Mesodermal cell (in vitro differentiated cells): ENCODE measurements around the gene CXCR3.

Source experiments
- H3K27ac ChIP-seq: 2 replicates; pipeline ENCODE4 v1.7.0; 2013; ENCODE audit warnings: mild to moderate bottlenecking, low read depth, low read length, moderate library complexity; ENCODE audit not compliant: severe bottlenecking
- H3K36me3 ChIP-seq: 2 replicates; pipeline ENCODE4 v1.7.1; 2013; ENCODE audit warnings: mild to moderate bottlenecking, low read length, moderate library complexity; ENCODE audit not compliant: control insufficient read depth, insufficient read depth
- H3K4me1 ChIP-seq: one replicate; pipeline ENCODE4 v1.7.1; 2013; ENCODE audit warnings: mild to moderate bottlenecking, low read length; ENCODE audit not compliant: insufficient read depth, control insufficient read depth, poor library complexity, severe bottlenecking
- H3K4me3 ChIP-seq: 2 replicates; pipeline ENCODE4 v1.7.0; 2013; ENCODE audit warnings: low read length, control low read depth, mild to moderate bottlenecking; ENCODE audit not compliant: insufficient read depth, poor library complexity, severe bottlenecking; ENCODE audit errors: extremely low read depth
- H3K9me3 ChIP-seq: 2 replicates; pipeline ENCODE4 v1.7.1; 2013; ENCODE audit warnings: mild to moderate bottlenecking, low read length, moderate library complexity; ENCODE audit not compliant: control insufficient read depth
- WGBS, 2 experiments: methylation state at CpG; one replicate each; pipeline ENCODE4 v1.1.5; 2013; ENCODE audit warnings: missing lambda C conversion rate in 2 of 2; ENCODE audit not compliant: insufficient coverage in 2 of 2; 5-methylcytosine and 5-hydroxymethylcytosine counted together

The CXCR3 gene

DNA sequence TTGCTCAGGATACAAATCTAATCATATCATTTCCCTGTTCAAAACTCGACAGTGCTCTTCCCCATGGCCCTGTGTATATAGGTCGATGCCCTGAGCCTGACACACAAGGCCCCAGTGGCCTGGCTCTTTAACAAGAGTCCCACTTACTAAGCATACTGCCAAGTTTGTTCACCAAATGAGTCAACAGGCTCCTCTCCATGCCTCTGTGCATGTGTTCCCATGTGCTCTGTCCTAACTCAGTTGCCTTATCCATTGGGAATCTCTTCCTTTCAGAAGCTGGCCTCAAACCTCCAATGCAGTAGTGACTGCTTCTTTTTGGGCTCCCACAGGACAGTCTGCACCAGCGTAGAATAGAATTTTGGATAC lies 18.9 kb upstream of the CXCR3 start:
- peaks cover 5% of the 10 kb centered on the region for H3K4me1 ChIP-seq
- no peak overlapping the region for H3K4me3 ChIP-seq
- H3K36me3 ChIP-seq, result no peaks in the 10 kb centered on the region
- no peaks in the 10 kb centered on the region for H3K9me3 ChIP-seq
- H3K27ac ChIP-seq, result no peak overlapping the region
- WGBS, 2 experiments, result 100% methylated on average over 1 to 2 of the region's 3 CpGs

DNA sequence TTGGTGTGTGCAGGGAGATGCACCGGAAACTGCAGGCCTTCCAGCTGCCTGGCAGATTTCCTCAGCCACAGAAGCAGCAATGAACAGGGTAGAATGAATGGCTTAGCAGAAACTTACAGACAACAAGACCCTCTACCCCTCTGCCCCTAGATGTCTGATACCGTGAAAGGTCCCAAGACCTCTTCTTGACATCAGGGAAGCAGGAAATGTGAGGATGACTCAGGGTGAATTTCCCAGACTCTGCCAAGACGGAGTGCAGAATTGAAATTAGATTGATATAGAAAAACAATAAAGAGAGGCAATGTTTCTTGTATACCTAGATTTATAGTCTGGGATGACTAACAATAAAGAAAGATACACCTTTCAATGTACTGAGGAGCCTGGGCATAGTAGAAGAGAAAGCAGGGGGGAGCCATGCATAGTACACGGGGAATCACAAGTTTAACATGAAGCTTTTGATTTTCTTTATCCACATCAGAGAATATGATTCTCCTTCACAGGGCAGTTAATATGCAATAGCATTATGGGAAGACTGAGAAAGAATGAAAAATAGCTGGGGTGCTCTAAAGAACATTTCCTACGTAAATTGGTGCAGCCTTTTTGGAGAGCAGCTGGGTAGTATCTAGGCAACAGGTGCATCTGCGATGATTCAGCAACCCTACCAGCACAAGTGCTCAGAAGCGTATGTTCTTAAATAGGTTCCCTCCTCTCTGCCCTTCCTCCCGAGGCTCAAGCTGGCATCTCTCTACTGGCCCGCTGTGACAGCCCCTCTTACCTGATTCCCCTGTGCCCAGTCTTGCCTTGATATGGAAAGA lies 18.3 kb upstream of the CXCR3 start:
- H3K36me3 ChIP-seq, result no peaks in the 10 kb centered on the region
- H3K9me3 ChIP-seq, result no peaks in the 10 kb centered on the region
- WGBS, 2 experiments, result 100% methylated on average over 1 of the region's 9 CpGs; no CpG with 5 or more reads in 1 of the 2 experiments
- H3K27ac ChIP-seq, result no peak overlapping the region
- no peak overlapping the region for H3K4me3 ChIP-seq
- peaks cover 5% of the 10 kb centered on the region for H3K4me1 ChIP-seq

DNA sequence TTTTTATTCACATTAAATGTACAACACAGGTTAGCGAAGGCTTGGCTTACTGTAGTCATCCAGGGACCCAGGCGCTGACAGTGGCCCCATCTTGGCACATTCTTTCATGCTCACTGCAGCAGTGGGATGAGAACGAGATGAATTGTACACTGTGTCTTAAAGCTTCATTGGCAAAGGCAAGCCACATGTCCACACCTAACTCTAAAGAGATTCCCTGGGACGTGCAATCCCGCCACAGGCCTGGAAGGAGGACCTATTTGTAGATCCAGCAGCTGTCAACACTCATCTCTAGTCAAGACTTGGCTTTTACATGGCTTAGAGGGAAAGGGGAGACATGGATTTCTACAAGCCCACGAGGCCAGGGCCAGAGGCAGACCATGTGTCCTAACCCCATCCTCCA lies 16.1 kb upstream of the CXCR3 start:
- no peak overlapping the region for H3K4me3 ChIP-seq
- H3K4me1 ChIP-seq, result peaks cover 5% of the 10 kb centered on the region
- WGBS, 2 experiments, result 86 to 100% methylated on average over 1 of the region's 6 CpGs
- no peaks in the 10 kb centered on the region for H3K9me3 ChIP-seq
- no peaks in the 10 kb centered on the region for H3K36me3 ChIP-seq
- H3K27ac ChIP-seq, result no peak overlapping the region

DNA sequence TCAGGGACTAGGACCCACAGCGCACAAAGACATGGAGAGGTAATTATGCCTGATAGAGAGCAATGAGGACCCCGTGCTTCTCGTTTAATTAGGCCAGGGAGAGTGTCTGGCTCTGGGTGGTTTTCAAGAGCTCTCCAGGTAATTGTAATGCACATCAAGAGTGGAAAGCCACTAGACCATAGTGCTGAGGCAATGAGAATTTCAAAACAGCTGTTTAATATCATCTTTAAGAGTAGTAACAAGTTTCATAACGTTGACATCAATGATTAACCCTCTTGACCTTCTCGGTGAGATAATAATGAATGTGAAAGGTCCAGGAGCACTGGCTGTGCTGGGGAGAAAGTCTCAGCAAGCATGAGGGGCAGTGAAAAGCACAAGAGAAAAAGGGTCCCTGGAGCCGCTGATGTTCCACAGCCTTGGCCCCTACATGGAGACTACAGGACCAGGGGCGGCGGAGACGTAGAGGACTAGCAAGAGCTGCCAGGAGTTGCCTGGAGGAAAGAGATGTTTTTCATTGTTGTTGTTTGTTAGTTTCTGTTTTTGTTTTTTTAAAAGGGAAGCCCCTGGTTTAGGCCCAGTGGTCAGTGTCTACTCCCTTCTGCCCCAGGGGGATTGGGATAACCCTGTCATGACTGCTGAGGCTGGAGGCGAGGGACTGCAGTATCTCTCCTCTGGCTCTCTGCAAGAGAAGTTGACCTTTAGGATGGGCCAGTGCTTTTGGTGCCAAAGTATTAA lies 14.8 kb upstream of the CXCR3 start:
- WGBS, 2 experiments, result 95 to 100% methylated on average over 1 to 5 of the region's 10 CpGs
- no peak overlapping the region for H3K4me3 ChIP-seq
- no peaks in the 10 kb centered on the region for H3K9me3 ChIP-seq
- no peaks in the 10 kb centered on the region for H3K36me3 ChIP-seq
- H3K4me1 ChIP-seq, result peaks cover 5% of the 10 kb centered on the region
- H3K27ac ChIP-seq, result no peak overlapping the region

DNA sequence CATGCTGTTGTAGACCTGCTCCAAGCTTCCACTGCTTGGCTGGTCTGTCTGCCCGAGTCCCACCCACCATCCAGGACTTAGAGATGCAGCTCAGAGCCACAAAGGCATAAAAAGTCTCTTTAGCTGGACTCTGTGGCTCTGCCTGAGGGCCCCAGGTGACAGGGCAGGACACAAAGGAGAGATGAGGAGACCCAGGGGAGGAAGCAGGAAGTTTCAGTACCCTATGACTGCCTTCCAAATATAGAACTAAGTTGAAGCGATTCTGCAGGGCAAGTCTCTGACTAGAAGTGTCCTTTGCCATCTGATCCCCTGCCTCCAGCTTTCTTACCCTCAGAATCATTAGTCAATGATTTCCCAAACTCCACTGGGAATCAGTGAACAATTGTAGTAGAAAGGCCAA lies 11.2 kb upstream of the CXCR3 start:
- Histone ChIP-seq H3K4me3 (no peak overlapping the region), H3K4me1 (no peaks in the 10 kb centered on the region), H3K36me3 (no peaks in the 10 kb centered on the region), H3K9me3 (no peaks in the 10 kb centered on the region), H3K27ac (no peak overlapping the region)
- 83% methylated on average over 1 of the region's 2 CpGs; no CpG with 5 or more reads in 1 of the 2 experiments for WGBS, 2 experiments

DNA sequence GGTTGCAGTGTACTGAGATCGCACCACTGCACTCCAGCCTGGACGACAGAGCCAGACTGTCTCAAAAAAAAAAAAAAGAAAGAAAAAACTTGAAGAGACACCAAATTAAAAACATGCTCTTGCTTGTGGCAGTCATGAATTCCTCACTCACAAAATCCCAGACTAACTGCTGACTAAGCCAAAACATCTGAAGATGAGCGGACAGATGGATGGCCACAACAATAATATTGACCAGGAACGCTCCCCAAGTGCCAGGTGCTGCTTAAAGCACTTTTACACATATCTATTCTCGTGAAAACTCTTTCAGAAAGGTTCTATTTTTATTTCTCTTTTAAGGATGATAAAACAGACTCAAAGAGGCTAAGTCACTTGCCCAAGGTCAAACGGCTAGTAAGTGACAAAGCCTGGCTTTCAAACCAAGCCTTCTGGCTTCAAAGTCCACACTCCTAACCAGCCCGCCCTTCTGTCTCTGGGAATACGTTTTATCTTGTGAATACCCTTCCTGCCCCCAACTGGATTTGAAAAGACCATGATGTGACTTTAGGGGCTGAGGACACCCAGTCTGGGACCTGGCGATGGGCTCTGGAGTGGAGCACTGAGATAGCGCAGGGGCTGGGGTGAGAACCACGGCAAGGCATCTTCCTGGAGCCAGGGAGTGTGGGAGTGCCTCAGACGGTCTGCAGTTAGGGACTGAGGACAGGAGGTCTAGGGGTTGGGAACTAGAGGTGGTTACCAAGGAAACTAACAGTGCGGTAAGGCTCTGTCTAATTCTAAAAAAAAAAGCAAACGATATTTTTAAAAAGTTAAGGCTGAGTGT lies 9.5 kb upstream of the CXCR3 start:
- peaks cover 3% of the 10 kb centered on the region for H3K4me1 ChIP-seq
- H3K36me3 ChIP-seq, result no peaks in the 10 kb centered on the region
- no peaks in the 10 kb centered on the region for H3K9me3 ChIP-seq
- no peak overlapping the region for H3K27ac ChIP-seq
- WGBS, 2 experiments, result 85 to 94% methylated on average over 4 to 5 of the region's 14 CpGs
- no peak overlapping the region for H3K4me3 ChIP-seq

DNA sequence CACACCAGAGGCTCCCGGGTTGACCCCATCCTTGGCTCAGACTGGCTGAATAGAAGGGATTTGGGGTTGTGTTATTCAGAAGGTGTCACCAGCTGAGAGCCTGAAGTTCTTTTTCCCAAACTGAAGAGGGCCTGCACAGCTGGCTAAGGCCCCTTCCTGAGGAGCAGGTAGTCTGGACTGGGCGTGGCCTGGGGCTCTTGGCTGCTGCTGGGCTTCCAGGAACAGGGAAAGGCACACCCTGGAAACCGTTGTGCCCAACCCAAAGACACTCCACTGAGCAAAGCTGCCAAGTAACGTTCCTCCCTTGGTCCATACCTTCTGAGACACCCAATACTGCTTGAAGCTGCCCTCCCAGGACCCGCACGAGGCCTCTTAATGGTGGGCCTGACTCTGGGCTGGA lies 8.3 kb upstream of the CXCR3 start:
- 100% methylated on average over 2 to 3 of the region's 6 CpGs for WGBS, 2 experiments
- H3K9me3 ChIP-seq, result no peaks in the 10 kb centered on the region
- no peaks in the 10 kb centered on the region for H3K36me3 ChIP-seq

DNA sequence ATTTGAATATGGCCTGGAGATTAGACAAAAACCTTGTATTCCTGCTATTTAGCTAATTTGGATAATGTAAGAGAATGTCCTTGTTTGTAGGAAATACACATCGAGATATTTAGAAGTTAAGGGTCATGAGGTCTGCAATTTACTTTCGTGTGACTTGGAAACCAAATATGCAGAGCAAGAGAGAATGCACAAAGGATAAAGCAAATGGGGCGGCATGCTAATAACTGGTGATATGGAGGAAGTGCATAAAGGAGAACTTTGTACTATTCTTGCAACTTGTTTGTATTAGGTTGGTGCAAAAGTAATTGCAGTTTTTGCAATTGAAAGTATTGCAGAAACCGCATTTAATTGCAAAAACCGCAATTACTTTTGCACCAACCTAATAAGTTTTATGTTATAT lies 7.2 kb upstream of the CXCR3 start:
- Histone ChIP-seq H3K4me3 (no peak overlapping the region), H3K4me1 (peaks cover 3% of the 10 kb centered on the region), H3K36me3 (no peaks in the 10 kb centered on the region), H3K27ac (no peak overlapping the region), H3K9me3 (no peaks in the 10 kb centered on the region)
- 100% methylated on average over 1 to 3 of the region's 5 CpGs for WGBS, 2 experiments

More for the DNA sequence above, 8.3 kb upstream of the CXCR3 start:
- Histone ChIP-seq H3K27ac (no peak overlapping the region), H3K4me3 (no peak overlapping the region), H3K4me1 (peaks cover 3% of the 10 kb centered on the region)

DNA sequence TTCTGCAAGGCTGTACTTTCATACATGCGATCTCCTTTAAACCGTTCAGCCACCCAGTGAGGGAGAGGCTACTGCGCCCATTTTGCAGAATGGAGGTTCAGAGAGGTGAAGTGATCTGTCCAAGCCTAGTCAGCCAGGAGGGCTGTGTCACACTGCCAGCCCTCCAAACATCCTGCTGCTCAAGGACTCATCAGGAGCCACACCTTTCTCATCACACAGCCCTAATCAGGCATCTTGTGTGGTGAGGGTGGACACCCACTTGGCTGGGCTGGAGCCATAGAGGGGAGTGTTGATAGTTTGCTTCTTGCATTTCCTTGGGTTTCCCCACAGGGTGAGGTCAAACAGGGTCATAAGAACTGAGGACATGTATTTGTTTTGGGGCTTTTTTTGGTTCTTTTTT lies 5.4 kb upstream of the CXCR3 start:
- no peak overlapping the region for H3K27ac ChIP-seq

DNA sequence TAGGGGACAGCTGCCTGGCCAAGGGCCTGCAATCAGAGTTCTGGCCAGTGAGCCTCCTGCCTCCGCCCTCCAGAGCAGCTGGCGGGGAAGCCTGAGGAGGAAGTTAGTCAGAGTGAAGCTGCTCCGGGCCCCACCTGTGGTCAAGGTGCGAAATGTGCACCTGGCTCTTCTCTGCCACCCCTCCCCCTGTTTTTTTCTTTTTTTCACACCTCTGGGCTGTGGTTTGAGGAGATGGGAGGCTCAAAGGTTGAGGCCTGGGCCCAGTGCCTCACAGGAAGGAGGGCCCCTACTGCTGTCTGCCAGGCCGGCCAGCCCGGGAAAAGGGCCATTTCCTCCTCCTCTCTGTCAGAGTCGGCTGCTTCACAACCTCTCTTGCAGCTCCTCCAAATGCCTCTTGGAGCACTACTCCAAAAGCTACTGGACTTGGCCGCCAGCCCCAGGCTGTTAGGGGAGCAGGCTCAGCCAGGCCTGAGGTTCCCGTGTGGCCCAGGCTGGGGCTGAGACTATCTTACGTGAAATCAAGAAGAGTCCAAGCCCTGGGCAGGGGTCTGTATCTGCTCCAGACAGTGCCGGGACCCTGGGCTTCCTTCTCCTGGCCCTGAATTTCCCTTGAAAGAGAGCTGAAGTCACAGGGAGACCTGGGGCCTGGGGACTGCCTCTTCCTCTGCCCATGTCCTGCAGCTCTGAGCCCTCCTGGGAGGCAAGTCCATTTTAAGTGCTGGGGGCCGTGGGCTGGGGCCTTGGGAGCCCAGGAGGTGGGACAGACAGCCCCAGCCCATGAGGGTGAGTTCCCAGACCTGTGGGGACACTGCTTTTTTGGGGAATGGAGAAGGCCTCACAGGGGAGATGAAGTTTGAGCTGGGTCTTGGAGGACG lies 4.5 kb upstream of the CXCR3 start:
- no peaks in the 10 kb centered on the region for H3K9me3 ChIP-seq
- no peak overlapping the region for H3K4me3 ChIP-seq
- H3K4me1 ChIP-seq, result peaks cover 3% of the 10 kb centered on the region
- H3K36me3 ChIP-seq, result no peaks in the 10 kb centered on the region
- 43 to 53% methylated on average over 4 to 8 of the region's 13 CpGs for WGBS, 2 experiments
- peak overlapping the region; percentile 20 for H3K27ac ChIP-seq

More for the DNA sequence above, 5.4 kb upstream of the CXCR3 start:
- H3K36me3 ChIP-seq, result no peaks in the 10 kb centered on the region
- no peaks in the 10 kb centered on the region for H3K9me3 ChIP-seq
- no peak overlapping the region for H3K4me3 ChIP-seq
- WGBS, 2 experiments, result 96% methylated on average over 3 of the region's 3 CpGs; no CpG with 5 or more reads in 1 of the 2 experiments
- peaks cover 3% of the 10 kb centered on the region for H3K4me1 ChIP-seq
